KMS-11 (cell line): ENCODE results near the gene NEDD9.

Experiments used
- H2AFZ ChIP-seq: fragments of 200-600 bp; sonication (generic); 2 replicates; pipeline ENCODE4 v1.6.1; 2016; ENCODE audit warnings: antibody characterized with exemption, mixed run types, low read depth
- H3K27ac ChIP-seq: fragments of 200-600 bp; sonication (generic); 2 replicates; pipeline ENCODE4 v1.6.1; 2016; ENCODE audit warnings: mild to moderate bottlenecking, mixed run types
- H3K27me3 ChIP-seq: fragments of 200-600 bp; sonication (generic); 2 replicates; pipeline ENCODE4 v1.6.1; 2017; ENCODE audit warnings: mild to moderate bottlenecking, low read depth, mixed run types, moderate library complexity; ENCODE audit not compliant: insufficient read depth
- H3K36me3 ChIP-seq: fragments of 200-600 bp; sonication (generic); 2 replicates; pipeline ENCODE4 v1.6.1; 2017; ENCODE audit warnings: mild to moderate bottlenecking, mixed run types; ENCODE audit not compliant: insufficient read depth
- H3K4me1 ChIP-seq: fragments of 200-600 bp; sonication (generic); 2 replicates; pipeline ENCODE4 v1.6.1; 2016; ENCODE audit warnings: mild to moderate bottlenecking, low read depth, mixed run types; ENCODE audit not compliant: poor library complexity, severe bottlenecking
- H3K4me2 ChIP-seq: fragments of 200-600 bp; sonication (generic); 2 replicates; pipeline ENCODE4 v1.7.0; 2016; ENCODE audit warnings: mild to moderate bottlenecking, mixed run types
- H3K4me3 ChIP-seq: fragments of 200-600 bp; sonication (generic); IDR thresholded peaks from 2 replicates; pipeline ENCODE4 v1.6.1; 2017; ENCODE audit warnings: low read depth, low read length, mixed read lengths; ENCODE audit not compliant: insufficient read depth
- H3K79me2 ChIP-seq: fragments of 200-600 bp; sonication (generic); 2 replicates; pipeline ENCODE4 v1.6.1; 2016; ENCODE audit warnings: low read depth, mixed run types; ENCODE audit not compliant: insufficient read depth
- H3K9ac ChIP-seq: fragments of 200-600 bp; sonication (generic); 2 replicates; pipeline ENCODE4 v1.6.1; 2016; ENCODE audit warnings: mild to moderate bottlenecking, mixed run types
- H4K20me1 ChIP-seq: fragments of 200-600 bp; sonication (generic); 2 replicates; pipeline ENCODE4 v1.6.1; 2016; ENCODE audit warnings: mild to moderate bottlenecking, mixed run types; ENCODE audit not compliant: insufficient read depth
- TF ChIP-seq, protein P1 (sequence below): fragments of 200-600 bp; sonication (generic); conservative IDR thresholded peaks from 2 replicates; pipeline ENCODE4 v1.6.1; 2017; ENCODE audit warnings: low read depth, mild to moderate bottlenecking, antibody characterized with exemption, low read length, moderate library complexity, mixed read lengths

Gene NEDD9

GRCh38 chr6:11141295-11141694 lies 91.2 kb downstream of the NEDD9 start:
- Histone ChIP-seq H3K4me3 (no peak overlapping the region), H3K27me3 (no peaks in the 10 kb centered on the region), H3K36me3 (no peaks in the 10 kb centered on the region), H3K4me1 (peaks cover 3% of the 10 kb centered on the region), H3K9ac (no peak overlapping the region), H3K4me2 (no peak overlapping the region), H3K79me2 (no peaks in the 10 kb centered on the region), H3K27ac (no peak overlapping the region), H4K20me1 (no peaks in the 10 kb centered on the region), H2AFZ (no peak overlapping the region)
- TF ChIP-seq, protein P1, sequence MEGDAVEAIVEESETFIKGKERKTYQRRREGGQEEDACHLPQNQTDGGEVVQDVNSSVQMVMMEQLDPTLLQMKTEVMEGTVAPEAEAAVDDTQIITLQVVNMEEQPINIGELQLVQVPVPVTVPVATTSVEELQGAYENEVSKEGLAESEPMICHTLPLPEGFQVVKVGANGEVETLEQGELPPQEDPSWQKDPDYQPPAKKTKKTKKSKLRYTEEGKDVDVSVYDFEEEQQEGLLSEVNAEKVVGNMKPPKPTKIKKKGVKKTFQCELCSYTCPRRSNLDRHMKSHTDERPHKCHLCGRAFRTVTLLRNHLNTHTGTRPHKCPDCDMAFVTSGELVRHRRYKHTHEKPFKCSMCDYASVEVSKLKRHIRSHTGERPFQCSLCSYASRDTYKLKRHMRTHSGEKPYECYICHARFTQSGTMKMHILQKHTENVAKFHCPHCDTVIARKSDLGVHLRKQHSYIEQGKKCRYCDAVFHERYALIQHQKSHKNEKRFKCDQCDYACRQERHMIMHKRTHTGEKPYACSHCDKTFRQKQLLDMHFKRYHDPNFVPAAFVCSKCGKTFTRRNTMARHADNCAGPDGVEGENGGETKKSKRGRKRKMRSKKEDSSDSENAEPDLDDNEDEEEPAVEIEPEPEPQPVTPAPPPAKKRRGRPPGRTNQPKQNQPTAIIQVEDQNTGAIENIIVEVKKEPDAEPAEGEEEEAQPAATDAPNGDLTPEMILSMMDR = no peak

GRCh38 chr6:11140056-11140455 lies 92.4 kb downstream of the NEDD9 start:
- Histone ChIP-seq H3K79me2 (no peaks in the 10 kb centered on the region), H3K4me3 (no peak overlapping the region), H3K4me2 (no peak overlapping the region), H3K27ac (no peak overlapping the region), H4K20me1 (no peaks in the 10 kb centered on the region), H3K9ac (no peak overlapping the region), H3K27me3 (no peaks in the 10 kb centered on the region), H3K4me1 (peaks cover 3% of the 10 kb centered on the region), H3K36me3 (0 out of 2 replicates have a peak, but pooled peaks cover 3% of the 10 kb centered on the region), H2AFZ (no peak overlapping the region)
- TF ChIP-seq, protein P1 = no peak

- no peak overlapping the region for H3K27ac ChIP-seq
- H3K79me2 ChIP-seq = no peaks in the 10 kb centered on the region
- no peaks in the 10 kb centered on the region for H3K27me3 ChIP-seq
- H3K4me2 ChIP-seq = no peak overlapping the region
- H3K4me1 ChIP-seq = no peaks in the 10 kb centered on the region
- H2AFZ ChIP-seq = no peak overlapping the region
- no peaks in the 10 kb centered on the region for H4K20me1 ChIP-seq
- H3K36me3 ChIP-seq = 0 out of 2 replicates have a peak, but pooled peaks cover 7% of the 10 kb centered on the region
- TF ChIP-seq, protein P1 = no peak
- H3K9ac ChIP-seq = no peak overlapping the region
- H3K4me3 ChIP-seq = no peak overlapping the region
Observed at GRCh38 chr6:11139051-11139960, 93.2 kb downstream of the NEDD9 start.

GRCh38 chr6:11136809-11137208 lies 95.7 kb downstream of the NEDD9 start:
- Histone ChIP-seq H3K4me1 (no peaks in the 10 kb centered on the region), H3K9ac (no peak overlapping the region), H3K27me3 (no peaks in the 10 kb centered on the region), H4K20me1 (no peaks in the 10 kb centered on the region), H3K36me3 (0 out of 2 replicates have a peak, but pooled peaks cover 7% of the 10 kb centered on the region), H3K4me3 (no peak overlapping the region), H3K79me2 (peaks cover 1% of the 10 kb centered on the region; the same call in 1 of the 2 replicates), H3K27ac (no peak overlapping the region), H2AFZ (no peak overlapping the region), H3K4me2 (no peak overlapping the region)
- TF ChIP-seq, protein P1 = no peak
